Measurements from ENCODE around the gene NUCB1. TPM values are rescaled to one million over a fixed set of nuclear protein-coding genes. Genes with fewer than 3 reads are reported as not detected.
"Not testable (repeated sequence)": the region's sequence is repeated elsewhere in the genome, so short reads cannot be mapped to it uniquely, and the experiment has no call there.

NUCB1 gene
- total and polyA plus RNA-seq, 9 of the 15 experiments (the other 6 are each of a cell fraction or from before 2014, with no cell fraction given), result 3.1 to 153 (median 71.7) TPM

- TF ChIP-seq MIER1 (IDR thresholded peaks at IDR 0.05; ENCODE audit: low read depth) (no peak), CSDE1 (IDR thresholded peaks at IDR 0.05) (no peak)
Measured at GRCh38 chr19:48900477-48901406, 630 bp downstream of the NUCB1 start (continued).

- intact Hi-C loops (cut with micrococcal nuclease); in situ Hi-C loops (cut with MboI); H3K9me1 ChIP-seq (ENCODE audit: control insufficient read depth, insufficient read depth, low read length); H3K9me3 ChIP-seq (replicated peaks; ENCODE audit: control insufficient read depth, insufficient read depth, low read depth, low read length); H3K4me2 ChIP-seq (ENCODE audit: insufficient read depth, low read length); H2AFZ ChIP-seq (ENCODE audit: low read depth, low read length); BruUV-seq (replicated peaks); H4K20me1 ChIP-seq (replicated peaks; ENCODE audit: control insufficient read depth, insufficient read depth, low read length); CTCF ChIA-PET (ENCODE audit: low intra/inter-chr PET ratio); DNase-seq (ENCODE audit: extremely low read depth in 1 of 4, low spot score in 3 of 4); H3K27ac ChIP-seq (ENCODE audit: extremely low read depth, low read depth, low read length); H3K4me3 ChIP-seq; H3K27me3 ChIP-seq (ENCODE audit: control insufficient read depth in 2 of 2, insufficient read depth in 2 of 2, low read length in 2 of 2); ATAC-seq: not testable (repeated sequence)
- POLR2A ChIA-PET, result interaction anchor here (1.9 to 9.2 kb wide), 2 partner anchors 16 to 25 kb away, joined by 9 to 205 read pairs; partner anchors contain the start of gene PPP1R15A
- 76% methylated on average over 6 of the region's 7 CpGs for WGBS (ENCODE audit: insufficient coverage, low coverage, missing lambda C conversion rate)
- Histone ChIP-seq H3K36me3 (ENCODE audit: control insufficient read depth, insufficient read depth, low read length) (peaks cover 39% of the 10 kb centered on the region), H3K79me2 (ENCODE audit: control insufficient read depth, insufficient read depth, low read length) (peaks cover 46% of the 10 kb centered on the region), H3K9ac (ENCODE audit: insufficient read depth in 1 of 2, low read depth in 2 of 2, low read length in 2 of 2) (peak overlapping the region in 1 of 2 experiments; percentile 62; a peak in 1 of 4 replicates), H3K4me1 (replicated peaks in 1 of 2; ENCODE audit: control insufficient read depth in 2 of 2, insufficient read depth in 2 of 2, low read length in 2 of 2) (peaks cover 21 to 52% of the 10 kb centered on the region in 2 experiments)
- 0 out of 2 replicates have a peak, but pooled peaks have one; percentile 14 for TF ChIP-seq PHB2 (IDR thresholded peaks at IDR 0.05; ENCODE audit: low read depth)
- TF ChIP-seq MAFF (IDR thresholded peaks at IDR 0.05; ENCODE audit: low read length), result peak; percentile 46
- 0 out of 2 replicates have a peak, but pooled peaks have one; percentile 37 for TF ChIP-seq NFATC3 (IDR thresholded peaks at IDR 0.05)
- 0 out of 2 replicates have a peak, but pooled peaks have one; percentile 52 for TF ChIP-seq SMARCA4 (IDR thresholded peaks at IDR 0.05)
- 0 out of 2 replicates have a peak, but pooled peaks have one; percentile 42 for TF ChIP-seq CBFA2T2 (conservative IDR thresholded peaks at IDR 0.05)
- TF ChIP-seq HDAC2 (IDR thresholded peaks at IDR 0.05), result peak; percentile 79; the same call in 1 of the 2 replicates
- peak; percentile 66 for TF ChIP-seq NFE2L1 (tag; IDR thresholded peaks at IDR 0.05; ENCODE audit: borderline replicate concordance, low read depth)
- TF ChIP-seq NFE2 (IDR thresholded peaks at IDR 0.05; ENCODE audit: low read depth), result peak; percentile 82
- TF ChIP-seq DPF2 (IDR thresholded peaks at IDR 0.05), result 0 out of 2 replicates have a peak, but pooled peaks have one; percentile 61
- peak; percentile 79 for TF ChIP-seq C11orf30 (IDR thresholded peaks at IDR 0.05; ENCODE audit: low read depth)
- TF ChIP-seq MAFG (tag; conservative IDR thresholded peaks at IDR 0.05), result peak; percentile 91
- peak; percentile 11; the same call in 1 of the 2 replicates for TF ChIP-seq NCOR1 (IDR thresholded peaks at IDR 0.05)
- peak; percentile 48 to 55; a peak in 3 of 4 replicates for TF ChIP-seq RCOR1 (IDR thresholded peaks at IDR 0.05; ENCODE audit: borderline replicate concordance in 1 of 2, low read depth in 2 of 2, low read length in 2 of 2)
- peak in 1 of 2 experiments; percentile 34; a peak in 1 of 4 replicates for TF ChIP-seq HDAC1 (IDR thresholded peaks at IDR 0.05)
- TF ChIP-seq ZNF316 (IDR thresholded peaks at IDR 0.05), result peak; percentile 91
- peak; percentile 37; the same call in 1 of the 2 replicates for TF ChIP-seq TAL1 (IDR thresholded peaks at IDR 0.05)
- 0 out of 2 replicates have a peak, but pooled peaks have one; percentile 11 for TF ChIP-seq NFIC (IDR thresholded peaks at IDR 0.05)
- peak; percentile 67 for TF ChIP-seq CBFA2T3 (IDR thresholded peaks at IDR 0.05)
- TF ChIP-seq ZNF384 (IDR thresholded peaks at IDR 0.05; ENCODE audit: low read depth, low read length), result peak; percentile 42; the same call in 1 of the 2 replicates
- TF ChIP-seq ARID1B (IDR thresholded peaks at IDR 0.05), result peak; percentile 40; the same call in 1 of the 2 replicates
- peak; percentile 66 to 77; a peak in 3 of 4 replicates for TF ChIP-seq KDM1A (IDR thresholded peaks at IDR 0.05)
- peak; percentile 71 for FAIRE-seq
Measured at GRCh38 chr19:48902291-48902690, 2.2 kb downstream of the NUCB1 start.
